ENCODE measurements around the gene GFPT1.

Gene GFPT1

GRCh38 chr2:69315160-69315761, 71.8 kb downstream of the GFPT1 start:
- no peak for DNase-seq

- no peak for DNase-seq
Observed at GRCh38 chr2:69311024-69311416, 76.0 kb downstream of the GFPT1 start.

GRCh38 chr2:69310111-69311023, 76.7 kb downstream of the GFPT1 start:
- no peak for DNase-seq

GRCh38 chr2:69309351-69310110, 77.5 kb downstream of the GFPT1 start:
- DNase-seq = no peak

- DNase-seq = no peak
Observed at GRCh38 chr2:69308338-69308737, 78.7 kb downstream of the GFPT1 start.

GRCh38 chr2:69307579-69308064, 79.4 kb downstream of the GFPT1 start:
- no peak for DNase-seq

GRCh38 chr2:69306822-69307578, 80.0 kb downstream of the GFPT1 start:
- peak; percentile 82 for DNase-seq

GRCh38 chr2:69306393-69306821, 80.6 kb downstream of the GFPT1 start:
- DNase-seq = no peak

GRCh38 chr2:69305712-69306392, 81.2 kb downstream of the GFPT1 start:
- no peak for DNase-seq

GRCh38 chr2:69305166-69305565, 81.9 kb downstream of the GFPT1 start:
- no peak for DNase-seq

- no peak for DNase-seq
Observed at GRCh38 chr2:69304656-69305055, 82.4 kb downstream of the GFPT1 start.

- no peak for DNase-seq
Observed at GRCh38 chr2:69300650-69301049, 86.4 kb downstream of the GFPT1 start.

- no peak for DNase-seq
Observed at GRCh38 chr2:69299772-69300516, 87.1 kb downstream of the GFPT1 start.

GRCh38 chr2:69298862-69299261, 88.2 kb downstream of the GFPT1 start:
- DNase-seq = no peak

GRCh38 chr2:69298261-69298660, 88.8 kb downstream of the GFPT1 start:
- no peak for DNase-seq

- DNase-seq = no peak
Observed at GRCh38 chr2:69297216-69297615, 89.8 kb downstream of the GFPT1 start.

GRCh38 chr2:69296421-69296820, 90.6 kb downstream of the GFPT1 start:
- no peak for DNase-seq

- no peak for DNase-seq
Observed at GRCh38 chr2:69292256-69292655, 94.8 kb downstream of the GFPT1 start.

- DNase-seq = no peak
Observed at GRCh38 chr2:69291721-69292120, 95.3 kb downstream of the GFPT1 start.

- no peak for DNase-seq
Observed at GRCh38 chr2:69291004-69291650, 95.9 kb downstream of the GFPT1 start.

GRCh38 chr2:69288429-69288828, 98.6 kb downstream of the GFPT1 start:
- DNase-seq = no peak
